Neural crest cell (in vitro differentiated cells): ENCODE data around the gene RTN4RL2. TPM values are rescaled to one million over a fixed set of nuclear protein-coding genes. Genes with fewer than 3 reads are reported as not detected.

ENCODE experiments used
- DNase-seq: peaks from one replicate; pipeline ENCODE4 v3.0.0; 2021; ENCODE audit warnings: low read depth, mixed read lengths, low spot score
- H3K27ac Mint-ChIP-seq: one replicate; pipeline ENCODE4 v1.8.0; 2021; ENCODE audit warnings: mild to moderate bottlenecking, mixed read lengths; ENCODE audit not compliant: unreplicated experiment
- H3K27me3 Mint-ChIP-seq: 2 replicates; pipeline ENCODE4 v1.8.0; 2021; ENCODE audit warnings: low read depth, mild to moderate bottlenecking, mixed read lengths
- H3K36me3 Mint-ChIP-seq: 2 replicates; pipeline ENCODE4 v1.8.0; 2021; ENCODE audit warnings: low read depth, mild to moderate bottlenecking, mixed read lengths
- H3K4me1 Mint-ChIP-seq: 2 replicates; pipeline ENCODE4 v1.8.0; 2021; ENCODE audit warnings: mixed read lengths
- H3K4me3 Mint-ChIP-seq: one replicate; pipeline ENCODE4 v1.8.0; 2021; ENCODE audit warnings: mild to moderate bottlenecking, mixed read lengths
- H3K9me3 Mint-ChIP-seq: 2 replicates; pipeline ENCODE4 v1.8.0; 2021; ENCODE audit warnings: mixed read lengths
- total RNA-seq: library from RNA; stranded (reverse); gene quantifications from 2 replicates; pipeline ENCODE4 v1.2.1, GENCODE V29; 2021
- TF ChIP-seq, protein P1 (sequence below): fragments of 200-600 bp; sonication (generic); conservative IDR thresholded peaks from 2 replicates; pipeline ENCODE4 v1.5.0; 2021; ENCODE audit warnings: antibody characterized with exemption, mild to moderate bottlenecking

The RTN4RL2 gene
- total RNA-seq, 1 donor from 2014 or later, result 2.4 TPM

DNA sequence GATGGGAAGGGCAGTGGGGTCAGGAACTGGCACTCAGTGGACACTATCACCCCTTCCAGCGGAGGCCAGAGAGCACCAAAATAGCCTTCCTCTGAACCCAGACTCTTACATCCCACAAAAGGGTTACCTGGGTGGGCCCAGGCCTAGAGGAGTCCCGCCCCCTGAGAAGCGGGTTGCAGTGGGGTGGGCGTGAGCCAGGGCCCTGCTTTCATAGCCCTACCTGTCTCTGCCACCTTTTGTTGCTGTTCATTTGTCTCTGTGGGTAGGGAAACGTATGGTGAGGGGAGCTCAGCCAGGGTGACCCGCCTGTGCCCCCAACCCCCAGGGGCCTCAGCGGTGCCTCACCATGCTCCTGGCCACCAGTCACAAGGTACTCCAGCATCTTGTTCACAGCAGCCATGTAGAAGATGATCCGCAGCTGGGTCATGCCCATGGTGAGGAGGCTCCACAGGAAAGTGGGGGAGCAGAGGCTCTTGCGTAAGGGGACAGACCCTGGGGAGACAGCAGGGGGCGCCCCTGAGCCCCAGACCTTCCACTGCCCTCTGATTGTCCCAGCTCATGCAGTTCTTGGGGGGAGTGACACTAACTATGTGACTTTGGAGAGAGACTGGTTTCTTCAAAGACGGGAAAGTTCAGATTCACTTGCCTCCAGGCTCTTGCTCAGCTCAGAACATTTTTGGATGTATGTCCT lies 31.2 kb downstream of the RTN4RL2 start:
- no peak overlapping the region for H3K27ac Mint-ChIP-seq
- H3K9me3 Mint-ChIP-seq, result no peaks in the 10 kb centered on the region
- TF ChIP-seq, protein P1, sequence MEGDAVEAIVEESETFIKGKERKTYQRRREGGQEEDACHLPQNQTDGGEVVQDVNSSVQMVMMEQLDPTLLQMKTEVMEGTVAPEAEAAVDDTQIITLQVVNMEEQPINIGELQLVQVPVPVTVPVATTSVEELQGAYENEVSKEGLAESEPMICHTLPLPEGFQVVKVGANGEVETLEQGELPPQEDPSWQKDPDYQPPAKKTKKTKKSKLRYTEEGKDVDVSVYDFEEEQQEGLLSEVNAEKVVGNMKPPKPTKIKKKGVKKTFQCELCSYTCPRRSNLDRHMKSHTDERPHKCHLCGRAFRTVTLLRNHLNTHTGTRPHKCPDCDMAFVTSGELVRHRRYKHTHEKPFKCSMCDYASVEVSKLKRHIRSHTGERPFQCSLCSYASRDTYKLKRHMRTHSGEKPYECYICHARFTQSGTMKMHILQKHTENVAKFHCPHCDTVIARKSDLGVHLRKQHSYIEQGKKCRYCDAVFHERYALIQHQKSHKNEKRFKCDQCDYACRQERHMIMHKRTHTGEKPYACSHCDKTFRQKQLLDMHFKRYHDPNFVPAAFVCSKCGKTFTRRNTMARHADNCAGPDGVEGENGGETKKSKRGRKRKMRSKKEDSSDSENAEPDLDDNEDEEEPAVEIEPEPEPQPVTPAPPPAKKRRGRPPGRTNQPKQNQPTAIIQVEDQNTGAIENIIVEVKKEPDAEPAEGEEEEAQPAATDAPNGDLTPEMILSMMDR, result peak; percentile 66
- no peak overlapping the region for H3K4me3 Mint-ChIP-seq
- H3K36me3 Mint-ChIP-seq, result no peaks in the 10 kb centered on the region
- no peaks in the 10 kb centered on the region for H3K27me3 Mint-ChIP-seq
- DNase-seq, result peak; percentile 49
- no peaks in the 10 kb centered on the region for H3K4me1 Mint-ChIP-seq

DNA sequence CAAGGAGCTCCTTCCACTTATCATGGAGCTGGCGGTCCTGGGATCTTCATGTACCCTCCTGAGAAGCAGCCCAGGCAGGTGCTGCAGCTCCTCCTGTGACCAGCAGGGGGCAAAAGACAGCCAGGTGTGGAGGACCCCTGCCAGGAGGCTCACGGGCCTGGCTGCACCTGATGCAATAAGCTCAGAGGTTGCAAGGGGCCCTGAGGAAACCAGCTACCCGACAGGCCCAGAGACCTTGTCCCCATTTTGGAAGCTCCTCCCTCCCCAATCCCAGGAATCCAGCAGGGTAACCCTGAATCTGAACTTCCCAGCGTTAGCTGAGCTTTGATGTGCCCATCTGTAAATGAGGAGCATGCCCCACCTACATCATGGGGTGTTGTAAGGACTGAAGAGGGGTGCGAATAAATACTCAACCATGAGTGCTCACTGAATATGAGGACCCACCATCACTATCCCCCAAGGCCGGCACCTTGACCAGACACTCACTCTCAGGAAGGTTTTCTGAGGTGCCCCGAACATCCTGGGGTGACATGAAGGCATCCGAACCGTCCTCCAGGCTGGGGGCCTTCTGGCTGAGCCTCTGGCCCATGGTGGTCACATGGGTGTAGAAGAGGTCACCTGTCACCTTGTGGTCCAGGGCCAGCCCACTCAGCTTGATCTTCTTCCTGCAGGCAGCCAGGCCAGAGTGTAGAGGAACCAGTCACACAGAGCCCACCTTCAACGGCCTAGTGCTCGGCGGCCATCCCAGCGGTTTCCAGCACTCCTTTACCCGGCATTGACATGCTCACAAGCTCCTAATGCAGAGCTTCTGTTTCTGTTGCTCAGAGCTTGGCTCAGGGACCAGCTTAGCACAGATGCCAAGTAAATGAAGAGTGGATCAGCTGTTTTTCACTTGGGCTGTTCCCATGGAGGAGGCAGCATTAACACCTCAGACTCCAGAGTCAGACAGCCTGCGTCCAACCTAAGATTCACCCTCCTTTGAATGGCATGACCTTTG lies 33.5 kb downstream of the RTN4RL2 start:
- no peaks in the 10 kb centered on the region for H3K36me3 Mint-ChIP-seq
- TF ChIP-seq, protein P1, result peak; percentile 89
- peak; percentile 44 for DNase-seq
- no peaks in the 10 kb centered on the region for H3K4me1 Mint-ChIP-seq
- peaks cover 5% of the 10 kb centered on the region for H3K27me3 Mint-ChIP-seq
- no peaks in the 10 kb centered on the region for H3K9me3 Mint-ChIP-seq
- H3K27ac Mint-ChIP-seq, result no peak overlapping the region
- H3K4me3 Mint-ChIP-seq, result no peak overlapping the region

DNA sequence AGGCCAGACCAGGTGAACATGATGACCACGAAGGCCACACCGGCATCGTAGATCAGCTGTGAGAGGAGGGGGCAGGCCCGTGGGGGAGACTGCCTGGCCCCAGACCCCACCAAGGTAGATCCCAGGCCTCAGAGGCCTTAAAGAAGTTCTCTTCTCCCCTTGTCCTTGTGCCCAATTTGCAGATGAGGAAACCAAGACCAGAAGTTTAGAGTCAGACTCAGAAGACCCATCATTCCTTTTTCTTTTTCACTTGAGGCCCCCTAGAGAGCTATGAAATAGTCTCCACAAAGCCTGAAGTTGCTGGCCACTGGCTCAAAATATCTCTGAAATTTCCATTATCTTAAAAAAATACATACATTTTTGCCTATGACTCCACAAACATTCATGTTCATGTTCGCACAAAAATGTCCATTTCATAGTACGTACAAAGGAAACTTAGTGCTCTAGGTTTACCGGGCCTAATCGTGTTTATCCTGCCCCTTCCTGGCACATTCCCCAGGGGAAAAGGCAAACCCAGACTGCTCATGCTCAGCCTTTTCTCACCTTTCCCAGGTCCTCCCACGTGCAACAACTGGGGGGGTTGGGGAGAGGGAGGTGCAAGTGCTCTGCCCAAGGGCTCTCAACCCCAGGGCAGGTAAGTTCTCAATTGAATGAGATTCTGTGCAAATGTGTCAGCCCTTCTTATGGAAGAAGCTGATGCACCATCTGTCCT lies 35.9 kb downstream of the RTN4RL2 start:
- Mint-ChIP-seq H3K4me3 (no peak overlapping the region), H3K27ac (no peak overlapping the region), H3K27me3 (peaks cover 5% of the 10 kb centered on the region), H3K36me3 (no peaks in the 10 kb centered on the region), H3K9me3 (no peaks in the 10 kb centered on the region), H3K4me1 (peaks cover 11% of the 10 kb centered on the region)
- DNase-seq, result no peak
- TF ChIP-seq, protein P1, result no peak

DNA sequence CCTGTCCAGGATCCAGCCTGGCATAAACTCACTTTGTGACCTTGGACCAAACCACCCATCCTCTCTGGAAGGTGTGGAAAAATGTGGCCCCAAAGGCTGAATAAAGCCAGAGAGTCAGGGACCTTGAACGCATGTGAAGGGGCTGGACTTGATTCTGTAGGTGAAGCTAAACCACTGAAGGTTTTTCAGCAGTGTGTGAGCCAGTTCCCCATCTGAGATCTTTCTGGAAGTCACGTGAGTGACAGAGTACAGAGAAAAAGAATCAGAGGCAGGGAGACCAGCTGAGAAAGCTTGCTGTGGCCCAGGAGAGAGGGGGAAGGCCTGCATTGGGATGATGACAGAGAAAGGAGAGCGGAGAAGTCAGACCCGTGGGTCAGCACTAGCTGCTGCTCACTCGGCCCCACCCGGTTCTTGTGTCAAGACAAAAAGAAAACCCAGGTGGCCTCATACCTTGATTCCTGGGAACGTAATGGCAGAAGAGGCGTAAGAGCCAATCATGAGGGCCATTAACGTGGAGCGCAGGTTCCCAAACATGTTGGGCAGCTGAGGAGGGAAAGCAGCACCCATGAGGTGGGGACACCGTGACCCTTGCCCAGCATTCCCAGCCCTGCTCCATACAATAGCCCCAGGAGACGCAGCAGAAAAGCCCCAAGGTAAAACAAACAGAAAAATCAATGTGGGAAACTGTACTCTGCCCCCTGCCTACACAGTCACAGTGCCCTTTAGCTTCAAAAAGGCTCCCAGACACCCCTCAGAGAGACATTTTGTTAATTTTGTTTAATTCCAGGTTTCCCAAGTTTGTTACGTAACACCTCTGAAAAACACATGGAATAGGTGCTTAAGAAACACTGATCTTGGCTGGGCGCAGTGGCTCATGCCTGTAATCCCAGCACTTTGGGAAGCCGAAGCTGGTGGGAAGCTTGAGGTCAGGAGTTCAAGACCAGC lies 37.2 kb downstream of the RTN4RL2 start:
- Mint-ChIP-seq H3K9me3 (no peaks in the 10 kb centered on the region), H3K27me3 (peaks cover 5% of the 10 kb centered on the region), H3K36me3 (no peaks in the 10 kb centered on the region), H3K27ac (no peak overlapping the region), H3K4me3 (no peak overlapping the region), H3K4me1 (peaks cover 11% of the 10 kb centered on the region)
- TF ChIP-seq, protein P1, result no peak
- no peak for DNase-seq
